Inflammatory macrophage treated with lipopolysaccharide for 4 hours (primary cell): ENCODE data around the gene LKAAEAR1.

Source experiments
- DNase-seq: peaks from one replicate; pipeline ENCODE4 v3.0.0-alpha.2; 2020

Gene LKAAEAR1

DNA sequence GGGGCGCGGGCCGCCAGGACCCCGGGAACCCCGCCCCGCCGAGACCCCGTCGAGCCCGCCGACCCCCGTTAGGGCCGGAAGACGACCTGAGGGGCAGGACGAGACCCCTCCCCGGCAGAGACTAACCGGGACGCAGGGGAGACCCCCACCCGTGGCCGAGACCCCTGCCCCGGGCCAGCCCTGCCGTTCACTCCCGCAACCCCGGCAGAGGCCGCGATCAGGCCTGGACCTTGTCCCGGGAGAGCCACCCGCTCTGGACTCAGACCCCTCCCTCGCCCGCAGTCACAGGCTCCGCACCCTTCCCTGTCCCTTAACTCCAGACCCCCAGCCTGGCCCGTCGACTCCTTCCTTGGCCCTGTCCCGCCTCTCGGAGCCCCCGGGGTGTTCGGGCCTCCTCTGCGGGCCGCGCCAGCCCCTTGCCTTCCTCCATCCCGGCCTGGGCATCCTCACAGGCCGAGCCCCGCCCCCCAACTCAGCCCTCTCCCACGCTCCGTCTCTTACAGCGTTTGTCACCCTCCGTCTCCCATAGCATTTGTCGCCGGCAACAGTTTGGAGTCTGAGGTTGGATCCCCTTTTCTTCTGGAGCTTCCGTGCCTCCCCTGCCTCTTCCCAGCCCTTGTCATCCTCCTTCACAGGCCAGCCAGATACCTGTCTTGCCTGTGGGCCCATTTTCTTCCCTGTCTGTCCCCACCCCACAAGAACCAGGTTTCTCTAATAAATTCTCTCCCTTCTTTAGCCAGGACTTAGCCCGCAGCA is 20.6 kb downstream of the LKAAEAR1 start:
- DNase-seq, result peak; percentile 49

DNA sequence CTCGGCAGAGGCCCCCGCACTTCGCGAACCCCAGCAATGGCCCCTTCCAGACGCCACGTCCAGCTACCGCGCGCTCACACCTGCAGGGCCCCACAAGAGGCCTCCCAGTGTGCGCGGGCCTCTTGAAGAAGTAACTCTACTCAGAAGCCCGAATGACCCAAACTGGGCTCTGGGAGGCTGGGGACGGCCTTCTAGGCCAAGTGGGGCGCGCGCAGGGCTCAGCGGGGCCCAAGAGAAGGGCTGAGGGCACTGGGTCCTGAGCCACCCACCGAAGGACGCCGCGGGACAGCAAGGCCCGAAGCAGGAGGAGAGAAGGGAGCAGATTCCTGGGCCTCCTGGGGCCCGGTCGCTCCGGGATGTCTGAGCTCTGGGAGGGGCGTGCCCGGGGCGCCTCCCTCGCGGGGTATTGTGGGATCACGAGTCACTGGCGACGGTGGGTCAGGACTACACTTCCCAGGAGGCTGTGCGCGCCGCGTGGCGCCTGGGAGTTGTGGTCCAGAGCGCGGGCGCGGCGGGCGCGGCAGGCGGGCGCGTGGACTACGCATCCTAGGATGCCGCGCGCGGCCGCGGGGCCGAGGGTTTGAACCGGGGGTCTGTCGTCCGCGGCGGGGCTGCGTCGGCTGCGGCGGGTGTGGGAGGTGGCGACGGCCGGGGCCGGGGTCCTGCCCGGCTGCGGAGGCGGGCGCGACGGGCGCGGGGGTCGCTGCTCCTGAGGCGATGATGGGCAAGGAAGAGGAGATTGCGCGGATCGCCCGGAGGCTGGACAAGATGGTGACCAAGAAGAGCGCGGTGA is 21.4 kb downstream of the LKAAEAR1 start, which contains the start of gene TCEA2:
TCEA2 (plus strand) TSS at position 603 of the 793 bp plus-strand sequence; CDS start at position 718, 115 bp downstream.
- peak; percentile 94 for DNase-seq

DNA sequence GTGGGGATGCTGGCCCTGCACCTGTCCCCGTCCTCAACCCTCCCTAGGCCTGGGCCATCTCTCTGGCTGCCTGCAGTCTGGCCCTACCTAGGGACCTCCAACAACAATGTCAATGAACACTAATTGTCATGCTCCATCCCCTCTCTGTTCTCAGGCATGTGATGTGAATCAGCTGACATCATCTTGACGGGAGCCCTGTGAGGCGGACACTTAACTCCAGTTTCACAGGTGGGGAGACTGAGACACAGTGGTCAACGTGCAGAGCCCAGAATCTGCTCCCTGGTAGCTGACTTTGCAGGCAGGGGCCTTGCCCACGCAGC is 22.0 kb downstream of the LKAAEAR1 start:
- DNase-seq, result no peak

DNA sequence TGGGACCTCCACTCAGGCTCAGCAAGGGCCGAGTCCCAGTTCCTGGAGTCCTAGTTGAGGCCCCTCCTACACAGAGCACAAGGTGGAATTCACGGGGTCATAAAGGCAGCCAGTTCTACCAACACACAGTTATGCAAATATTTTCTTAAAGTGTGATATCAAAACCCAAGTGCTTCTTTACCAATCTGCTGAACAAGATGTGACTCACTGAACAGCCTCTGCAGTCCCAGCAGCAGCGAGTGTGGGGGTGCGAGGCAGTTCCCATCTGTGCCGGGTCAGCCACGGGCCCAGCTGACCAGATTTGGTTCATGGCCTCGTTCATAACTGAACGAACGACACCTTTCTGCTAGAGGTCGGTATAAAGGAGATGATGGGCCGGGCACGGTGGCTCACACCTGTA is 25.7 kb downstream of the LKAAEAR1 start:
- no peak for DNase-seq

DNA sequence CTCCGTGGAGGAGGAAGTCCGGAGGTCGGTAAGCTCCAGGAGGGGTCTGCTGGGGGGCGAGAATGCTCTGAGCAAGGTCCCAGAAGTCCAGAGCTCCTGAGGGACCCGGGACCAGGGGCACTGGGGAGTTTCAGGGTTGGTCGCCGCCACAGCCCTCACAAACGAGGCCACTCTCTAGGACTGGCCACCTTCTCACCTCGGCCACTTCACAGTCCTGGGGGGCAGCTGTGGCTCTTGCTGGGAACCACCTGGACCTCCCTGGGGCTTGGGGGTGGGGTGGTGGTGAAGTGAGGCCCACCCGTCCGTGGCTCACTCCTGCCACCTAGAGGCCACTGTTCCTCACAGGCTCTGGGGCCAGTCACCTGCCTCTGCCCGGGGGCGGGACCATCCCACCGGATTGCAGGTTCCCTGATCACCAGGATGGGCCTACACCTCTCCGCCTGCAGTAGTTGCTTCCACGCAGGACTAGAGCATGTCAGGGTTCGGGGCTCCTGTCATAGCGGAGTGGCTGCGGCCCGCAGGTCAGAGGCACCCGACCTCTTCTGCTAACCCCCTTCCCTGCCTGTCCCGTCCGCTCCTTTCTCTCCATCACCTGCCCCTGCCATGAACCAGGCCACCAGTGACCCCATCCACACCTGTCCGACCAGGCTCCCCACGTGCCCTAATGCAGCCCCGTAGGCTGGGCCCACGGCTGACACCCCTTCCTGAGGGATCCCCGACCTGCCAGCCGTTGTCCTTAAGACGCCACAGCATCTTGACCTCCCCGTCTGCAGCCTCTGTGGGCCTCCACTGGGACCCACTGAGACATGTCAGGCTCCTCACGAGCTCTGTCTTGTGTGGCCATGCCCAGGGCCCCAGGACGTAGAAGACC is 26.3 kb downstream of the LKAAEAR1 start:
- DNase-seq, result peak; percentile 47

DNA sequence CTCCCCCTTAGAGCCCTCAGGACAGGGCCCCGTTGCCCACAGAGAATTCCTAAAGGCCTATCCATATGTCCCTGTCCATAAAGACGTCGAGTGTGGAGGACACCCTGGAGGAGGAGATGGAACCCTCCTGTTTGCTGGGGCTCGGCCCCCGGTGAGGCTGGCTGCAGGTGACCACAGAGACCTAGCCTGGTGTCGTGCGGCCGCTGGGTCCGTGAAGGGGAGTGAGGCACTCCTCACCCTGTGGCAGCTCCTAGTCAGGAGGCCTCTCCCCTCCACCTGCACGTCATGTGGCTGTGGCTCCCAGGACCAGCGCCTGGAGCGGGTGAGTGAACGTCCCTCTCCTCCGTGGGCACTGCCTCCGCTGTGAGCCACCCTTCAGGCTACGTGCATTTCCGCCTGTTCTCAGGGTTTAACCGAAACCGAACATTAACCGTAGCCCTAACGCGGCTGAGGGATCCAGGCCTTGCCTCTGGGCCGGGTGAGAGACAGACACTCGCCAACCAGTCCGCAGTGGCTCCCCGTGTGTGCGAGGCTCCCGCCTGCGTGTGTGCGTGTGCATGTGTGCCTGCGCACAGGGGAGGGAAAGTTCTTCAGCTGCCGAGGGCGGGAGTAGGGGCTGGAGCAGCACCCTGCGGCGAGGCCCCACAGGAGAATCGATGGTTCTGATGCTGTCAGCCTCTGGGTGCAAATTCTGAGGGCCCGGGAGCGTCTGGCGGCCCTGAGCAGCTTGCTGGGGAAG is 27.1 kb downstream of the LKAAEAR1 start:
- no peak for DNase-seq

DNA sequence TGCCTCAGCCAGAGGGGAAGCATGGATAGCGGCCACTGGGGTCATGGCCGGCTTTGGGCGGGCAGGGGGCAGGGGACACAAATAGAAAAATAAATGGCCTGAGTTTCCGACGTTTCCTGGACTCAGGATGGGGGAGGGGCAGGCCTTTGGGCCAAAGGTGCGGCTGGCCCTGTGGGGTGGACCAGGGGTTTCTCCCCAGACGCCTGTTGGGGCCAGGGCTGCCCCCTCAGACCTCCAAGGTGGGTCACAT is 27.6 kb downstream of the LKAAEAR1 start:
- DNase-seq, result no peak

DNA sequence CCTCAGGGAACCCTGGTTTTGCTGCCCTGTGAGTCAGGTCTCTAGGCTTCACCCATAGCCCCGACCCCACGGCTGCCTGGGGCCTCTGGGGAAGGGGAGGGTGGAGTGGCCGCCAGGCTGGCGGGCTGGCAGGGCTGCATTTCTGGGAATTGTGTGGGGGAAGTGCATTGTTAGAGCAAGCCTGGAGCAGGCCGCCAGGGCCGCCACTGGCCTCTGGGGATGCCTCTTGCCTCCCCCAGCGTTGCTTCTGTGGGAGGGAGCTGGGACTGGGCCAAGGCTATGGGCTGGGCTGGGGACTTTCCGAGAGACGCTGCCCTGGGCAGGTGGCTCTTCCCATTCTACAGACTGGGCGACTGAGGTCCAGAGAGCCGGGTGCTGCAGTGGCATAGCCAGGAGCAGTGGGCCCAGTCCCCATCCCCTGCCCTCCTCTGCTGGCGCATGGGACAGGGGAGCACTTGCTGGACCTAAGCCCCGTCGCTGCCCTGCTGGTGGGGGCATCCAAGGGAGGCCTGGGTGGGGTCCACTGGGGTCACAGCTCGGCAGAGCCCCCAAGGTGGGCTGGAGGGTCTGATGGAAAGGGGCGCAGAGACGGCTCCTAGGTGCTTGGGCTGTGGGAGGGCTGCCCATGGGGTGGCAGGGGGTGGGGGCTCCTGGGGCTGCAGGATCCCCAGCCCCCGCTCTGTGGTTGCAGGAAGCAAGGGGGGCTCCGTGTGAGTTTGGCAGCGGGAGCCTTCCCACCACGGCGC is 28.1 kb downstream of the LKAAEAR1 start:
- DNase-seq, result no peak

DNA sequence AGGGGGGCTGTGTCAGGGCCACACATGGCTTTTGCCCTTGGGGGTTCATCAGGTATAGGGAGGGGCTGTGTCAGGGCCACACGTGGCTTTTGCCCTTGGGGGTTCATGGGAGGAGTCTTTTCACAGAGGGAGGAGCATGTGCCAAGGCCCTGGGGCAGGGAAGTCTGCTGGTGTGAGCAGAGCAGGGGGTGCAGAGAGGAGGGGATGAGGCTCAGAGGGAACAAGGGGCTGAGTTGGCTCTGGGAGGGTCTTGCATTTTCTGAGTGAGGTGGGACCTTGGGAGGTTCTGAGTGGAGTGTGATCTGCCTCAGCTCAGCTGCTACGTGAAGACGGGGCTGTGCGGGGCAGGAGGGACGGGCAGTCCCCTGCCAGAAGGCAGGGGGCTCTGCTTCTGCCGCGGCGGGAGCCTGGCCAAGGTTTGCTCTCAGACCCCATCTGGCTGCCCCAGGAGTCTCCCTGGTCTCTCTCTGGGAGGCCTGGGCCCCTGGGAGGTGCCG is 28.8 kb downstream of the LKAAEAR1 start:
- DNase-seq, result no peak

DNA sequence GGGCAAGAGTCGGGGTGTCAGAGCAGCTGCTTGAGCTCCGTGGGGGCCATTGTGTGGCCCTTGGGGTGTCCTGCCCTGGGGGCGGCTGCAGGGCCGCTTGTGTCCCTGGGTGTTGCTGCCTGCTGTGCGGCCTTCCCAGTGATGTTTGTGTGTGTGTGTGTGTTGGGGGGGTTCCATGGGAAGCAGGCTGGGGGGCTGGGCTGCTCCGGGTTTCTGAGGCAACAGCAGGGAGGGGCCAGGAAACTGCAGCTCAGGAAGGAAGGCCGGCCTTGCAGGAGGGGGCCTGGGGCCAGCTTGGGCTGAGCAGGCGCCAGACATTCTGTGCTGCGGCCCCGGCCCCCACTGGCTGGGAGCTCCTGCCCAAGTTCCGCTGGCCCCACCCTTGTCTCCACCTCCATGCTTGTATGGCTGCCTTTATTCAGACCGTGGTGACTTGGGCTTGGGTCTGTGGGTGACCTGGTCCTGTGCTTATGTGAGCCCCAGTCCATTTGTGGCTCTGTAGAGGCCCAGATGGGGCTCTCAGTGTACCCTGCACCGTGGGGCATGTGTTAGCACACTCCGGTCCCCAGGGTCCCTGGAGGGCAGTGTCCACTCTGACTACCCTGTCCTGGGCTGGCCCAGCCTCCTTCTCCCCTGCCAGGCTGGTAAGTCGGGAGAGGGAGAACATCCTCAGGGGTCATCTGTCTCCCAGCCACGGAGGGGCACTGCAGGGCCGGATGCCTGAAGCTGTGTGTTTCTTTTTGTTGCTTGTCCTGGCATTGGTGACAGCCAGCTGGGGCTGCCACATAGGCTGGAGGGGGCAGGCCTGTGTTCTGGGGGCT is 30.1 kb downstream of the LKAAEAR1 start:
- DNase-seq, result peak; percentile 19

DNA sequence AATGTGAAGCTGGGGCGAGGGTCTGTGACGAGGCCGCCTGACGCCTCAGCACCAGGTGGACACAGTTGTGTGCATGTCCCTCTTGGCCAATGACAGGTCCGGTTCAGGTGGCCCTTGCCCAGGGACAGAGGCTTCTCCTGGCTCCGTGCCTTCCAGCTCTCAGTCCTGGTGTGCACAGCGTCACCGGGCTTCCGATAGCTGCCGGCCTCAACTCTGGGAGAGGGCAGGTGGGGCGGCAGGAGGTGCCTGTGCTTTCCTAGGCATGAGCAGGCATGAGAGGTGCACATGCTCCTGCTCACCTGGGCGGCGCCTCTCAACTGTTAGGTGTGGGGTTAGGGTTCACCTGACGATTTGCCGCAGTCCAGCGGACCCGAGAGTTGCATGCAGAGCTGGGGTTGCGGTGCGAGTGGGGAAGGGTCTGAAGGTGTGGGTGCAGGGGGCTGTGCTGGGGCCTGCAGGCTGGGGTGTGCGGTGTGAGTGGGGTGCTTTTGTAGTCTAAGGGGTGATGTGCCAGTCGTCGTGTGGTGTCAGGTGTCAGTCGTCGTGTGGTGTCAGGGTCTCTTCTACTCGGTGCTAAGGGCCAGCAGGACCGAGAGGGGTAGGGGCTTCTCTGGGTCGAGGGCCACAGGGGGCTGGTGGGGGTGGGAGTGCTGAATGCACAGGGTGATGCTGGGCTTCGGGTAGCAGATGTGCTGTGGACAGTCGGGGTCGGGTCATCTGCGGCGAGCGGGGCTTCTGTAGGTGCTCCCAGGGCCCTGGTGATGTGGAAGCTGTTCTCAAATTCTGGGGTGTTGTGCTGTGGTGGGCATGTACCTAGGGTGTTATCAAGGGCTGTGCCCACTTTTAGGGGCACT is 31.0 kb downstream of the LKAAEAR1 start:
- no peak for DNase-seq

DNA sequence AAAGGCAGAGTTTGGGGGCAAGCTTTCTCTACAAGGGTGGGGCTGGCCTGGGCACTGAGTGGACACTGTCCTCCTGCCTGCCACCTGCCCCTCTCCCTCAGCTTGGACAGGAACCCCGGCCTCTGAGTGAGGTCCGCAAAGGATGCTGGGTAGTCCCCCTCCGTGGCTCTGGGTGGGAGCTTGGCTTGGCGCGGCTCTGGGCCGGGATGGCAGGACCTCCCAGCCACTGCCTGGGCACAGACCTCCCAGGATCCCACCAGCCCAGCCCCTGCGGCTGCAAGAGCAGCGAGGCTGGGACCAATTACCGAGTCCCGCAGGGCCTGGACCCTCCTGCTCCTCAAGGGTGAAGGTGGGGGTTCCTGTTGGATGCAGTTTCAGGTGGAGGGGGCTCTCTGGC is 31.9 kb downstream of the LKAAEAR1 start:
- DNase-seq, result no peak

DNA sequence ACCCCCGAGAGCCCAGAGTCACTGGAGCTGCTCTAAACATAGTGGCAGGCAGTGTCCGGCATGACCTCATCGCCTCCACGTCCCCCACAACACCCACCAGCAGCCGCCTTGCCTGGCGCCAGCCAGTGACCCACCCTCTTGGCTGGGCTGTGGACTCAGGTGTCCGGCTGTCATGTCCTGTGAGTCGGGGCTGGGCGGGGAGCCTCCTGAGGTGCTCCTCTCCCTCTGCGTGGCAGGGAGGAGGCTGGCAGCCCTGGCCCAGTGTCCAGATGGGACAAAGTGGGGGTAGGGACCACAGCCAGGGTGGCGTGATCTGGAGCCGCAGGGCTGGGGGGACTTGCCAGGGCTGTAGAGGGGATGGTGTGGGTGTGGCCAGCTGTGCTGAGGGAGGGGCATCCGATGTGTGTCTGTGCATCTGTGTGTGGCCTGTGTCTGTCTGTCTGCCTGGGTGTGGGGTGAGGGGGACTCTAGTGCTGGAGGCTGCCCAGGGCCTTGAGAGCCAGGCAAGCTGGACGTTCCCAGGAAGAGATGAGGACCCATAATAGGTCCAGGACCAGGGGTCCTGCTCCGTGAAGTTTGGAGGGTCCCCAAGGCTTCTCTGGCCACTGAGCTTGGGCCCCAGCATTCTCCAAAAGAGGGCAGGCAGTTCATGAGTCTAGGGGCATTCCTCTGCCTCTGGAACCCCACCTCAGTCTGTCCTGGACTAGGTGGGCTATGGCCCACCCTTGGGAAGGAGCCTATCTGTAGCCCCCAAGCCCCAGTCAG is 32.5 kb downstream of the LKAAEAR1 start:
- DNase-seq, result no peak

DNA sequence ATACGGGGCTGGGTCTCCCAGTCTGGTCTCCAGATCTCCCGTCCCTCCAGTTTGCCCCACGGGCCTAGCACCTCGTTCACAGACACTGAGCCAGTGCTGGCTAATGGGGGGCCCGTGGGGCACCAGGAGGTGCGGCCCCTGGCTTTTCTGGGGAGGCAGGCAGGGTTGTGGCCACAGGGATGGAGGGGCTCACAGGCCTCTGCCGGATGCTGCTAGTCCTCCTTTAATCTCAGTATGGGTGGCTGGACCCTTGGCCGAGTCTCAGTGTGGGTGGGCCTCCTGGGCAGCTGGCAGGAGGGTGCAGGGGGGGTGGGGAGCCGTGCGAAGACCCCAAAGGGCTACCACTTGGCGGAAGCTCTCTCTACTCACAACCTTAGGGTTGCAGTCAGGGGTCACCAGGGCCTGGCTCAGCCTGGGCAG is 33.2 kb downstream of the LKAAEAR1 start:
- DNase-seq, result no peak

DNA sequence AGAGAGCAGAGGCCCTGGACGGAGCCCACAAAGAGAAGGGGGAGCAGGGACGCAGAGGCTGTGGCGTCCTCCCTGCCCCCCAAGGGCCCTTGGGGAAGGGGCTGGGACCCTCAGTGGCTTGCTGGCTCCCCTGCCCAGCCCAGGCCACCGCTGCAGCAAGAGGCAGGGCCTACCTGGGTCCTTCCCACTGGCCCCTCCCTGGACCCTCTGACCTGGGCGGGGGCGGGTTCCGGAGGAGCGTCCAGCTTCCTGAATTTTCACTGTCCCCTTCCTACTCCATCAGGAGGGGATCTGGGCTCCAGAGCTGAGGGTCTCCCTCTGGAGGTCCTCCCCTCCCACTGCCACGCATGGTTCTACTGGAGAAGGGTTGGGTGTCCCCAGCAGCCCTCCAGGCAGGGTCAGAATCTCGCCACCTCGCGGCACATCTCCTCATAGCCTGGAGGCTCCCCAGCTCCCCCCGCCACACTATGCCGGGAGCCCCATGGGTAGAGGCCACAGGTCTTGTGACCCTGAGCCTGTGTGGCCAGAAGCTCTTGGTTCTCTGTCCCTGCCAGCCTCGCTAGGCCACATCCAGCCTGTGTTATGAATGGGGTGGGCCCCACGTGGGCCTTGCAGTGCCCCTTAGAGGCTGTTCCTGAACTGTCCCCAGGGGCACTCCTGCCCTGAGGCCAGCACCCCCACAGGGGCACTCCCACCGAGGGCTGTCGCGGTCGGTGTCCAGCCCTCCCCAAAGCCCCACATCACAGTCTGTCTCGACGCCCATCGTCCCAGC is 33.8 kb downstream of the LKAAEAR1 start:
- no peak for DNase-seq

DNA sequence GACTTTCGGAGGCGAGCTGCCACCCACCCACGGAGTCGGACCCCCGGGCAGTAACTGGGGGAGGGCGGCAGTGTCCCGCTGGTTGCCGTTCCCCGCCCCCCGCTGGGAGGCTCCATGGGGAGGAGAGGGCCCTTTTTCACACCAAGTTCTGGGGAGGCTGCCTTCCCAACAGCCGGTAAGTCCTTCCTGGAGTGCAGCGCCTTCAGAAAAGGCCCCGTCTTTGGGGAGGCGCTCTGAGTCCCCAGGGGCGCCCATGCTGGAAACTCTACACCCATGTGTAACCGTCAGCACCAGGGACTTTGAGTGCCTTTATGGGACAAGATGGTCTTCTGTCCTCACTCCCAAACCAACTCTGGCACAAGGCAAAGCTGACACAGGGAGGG is 34.3 kb downstream of the LKAAEAR1 start:
- DNase-seq, result no peak

DNA sequence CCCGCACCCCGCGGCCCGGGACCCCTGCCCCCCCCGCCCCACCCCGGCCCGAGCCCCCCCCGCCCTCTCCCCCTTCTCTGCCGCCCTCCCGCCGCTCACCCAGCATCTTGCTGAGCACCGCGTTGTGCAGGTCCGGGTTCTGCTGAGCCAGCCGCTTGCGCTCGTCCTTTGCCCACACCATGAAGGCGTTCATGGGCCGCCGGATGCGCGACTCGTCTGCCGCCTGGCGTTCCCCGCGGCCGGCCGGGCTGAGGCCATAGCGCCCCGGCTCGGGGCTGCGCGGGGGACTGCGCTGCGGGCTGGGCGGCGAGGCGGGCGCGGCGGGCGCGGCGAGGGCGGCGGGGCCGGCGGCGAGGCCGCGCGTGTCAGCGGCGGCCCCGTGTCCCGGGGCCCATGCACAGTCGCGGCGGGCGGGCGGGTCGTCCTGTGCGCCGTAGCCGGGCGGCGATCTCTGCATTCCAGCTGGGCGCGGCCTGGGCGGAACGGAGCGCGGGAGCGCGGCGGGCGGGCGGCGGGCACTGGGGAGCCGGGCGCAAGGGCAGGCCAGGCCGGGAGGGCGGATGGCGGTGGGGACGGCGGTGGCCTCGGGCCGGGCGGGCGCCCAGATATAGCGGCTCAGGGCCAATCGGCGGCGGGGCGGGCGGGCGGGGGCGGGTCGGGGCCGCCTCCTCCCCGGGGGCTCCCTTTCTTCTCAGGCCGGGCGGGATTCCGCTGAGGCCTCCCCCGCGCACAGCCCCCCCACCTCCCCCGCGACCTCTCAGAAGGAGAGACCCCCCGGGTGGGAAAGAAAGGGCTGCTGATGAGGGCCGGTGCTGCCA is 34.9 kb downstream of the LKAAEAR1 start, which contains the start of gene SOX18:
SOX18 (minus strand) TSS at position 580 of the 818 bp plus-strand sequence; CDS start at position 457, 123 bp downstream.
- peak; percentile 15 for DNase-seq
